ENCODE results near the gene LSMEM2. TPM values are rescaled to one million over a fixed set of nuclear protein-coding genes. Genes with fewer than 3 reads are reported as not detected.
A peak's percentile ranks its signal among the peaks of the same experiment; 100 is the strongest.

Gene LSMEM2
- total and polyA plus RNA-seq, 4 donors, result 0.51 to 1.3 TPM; not detected in 2

- no peak for DNase-seq
Observed at GRCh38 chr3:50236484-50237132, 42.3 kb upstream of the LSMEM2 start.

GRCh38 chr3:50237133-50237651 is 41.7 kb upstream of the LSMEM2 start:
- no peak for ATAC-seq (ENCODE audit: low FRiP score)
- intact Hi-C loops (cut with DNase I), result loop anchor here in 1 of 2 donors (2.0 kb wide), 1 partner anchor 32 kb away; the partner anchor contains the start of gene SEMA3B
- peak overlapping the region in 1 of 2 donors; percentile 78 for H3K27ac ChIP-seq (ENCODE audit: low read depth in 1 of 2, low read length in 2 of 2)
- H3K4me3 ChIP-seq (ENCODE audit: low read length in 2 of 2), result peak overlapping the region; percentile 93 to 95
- DNase-seq, result peak in 1 of 2 donors; percentile 83
- WGBS, 2 donors, result 0 to 3% methylated on average over 7 of the region's 7 CpGs
- no peaks in the 10 kb centered on the region for H3K4me1 ChIP-seq (ENCODE audit: control insufficient read depth in 1 of 2, insufficient read depth in 2 of 2, low read length in 2 of 2)
- H3K9me3 ChIP-seq (ENCODE audit: control insufficient read depth, low read length), result no peaks in the 10 kb centered on the region
- no peaks in the 10 kb centered on the region for H3K27me3 ChIP-seq (ENCODE audit: control insufficient read depth in 1 of 2, insufficient read depth in 2 of 2, low read length in 1 of 2)
- no peaks in the 10 kb centered on the region for H3K36me3 ChIP-seq (ENCODE audit: control insufficient read depth in 1 of 2, insufficient read depth in 2 of 2, low read length in 1 of 2)

More at GRCh38 chr3:50236484-50237132, 42.3 kb upstream of the LSMEM2 start:
- no peak for ATAC-seq (ENCODE audit: low FRiP score)
- Histone ChIP-seq H3K4me1 (ENCODE audit: control insufficient read depth in 1 of 2, insufficient read depth in 2 of 2, low read length in 2 of 2) (no peaks in the 10 kb centered on the region), H3K36me3 (ENCODE audit: control insufficient read depth in 1 of 2, insufficient read depth in 2 of 2, low read length in 1 of 2) (no peaks in the 10 kb centered on the region), H3K27me3 (ENCODE audit: control insufficient read depth in 1 of 2, insufficient read depth in 2 of 2, low read length in 1 of 2) (no peaks in the 10 kb centered on the region), H3K27ac (ENCODE audit: low read depth in 1 of 2, low read length in 2 of 2) (peak overlapping the region; percentile 43 to 78), H3K9me3 (ENCODE audit: control insufficient read depth, low read length) (no peaks in the 10 kb centered on the region), H3K4me3 (ENCODE audit: low read length in 2 of 2) (peak overlapping the region; percentile 93 to 95)
- 0 to 1% methylated on average over 13 of the region's 13 CpGs for WGBS, 2 donors
- intact Hi-C loops (cut with DNase I), result loop anchor here in 1 of 2 donors (2.0 kb wide), 1 partner anchor 32 kb away; the partner anchor contains the start of gene SEMA3B

GRCh38 chr3:50237754-50238548 is 40.9 kb upstream of the LSMEM2 start:
- Histone ChIP-seq H3K9me3 (ENCODE audit: control insufficient read depth, low read length) (no peaks in the 10 kb centered on the region), H3K4me3 (ENCODE audit: low read length in 2 of 2) (peak overlapping the region; percentile 93 to 95), H3K27ac (ENCODE audit: low read depth in 1 of 2, low read length in 2 of 2) (peak overlapping the region; percentile 46 to 91), H3K4me1 (ENCODE audit: control insufficient read depth in 1 of 2, insufficient read depth in 2 of 2, low read length in 2 of 2) (peaks cover 0 to under 1% of the 10 kb centered on the region in 2 donors), H3K27me3 (ENCODE audit: control insufficient read depth in 1 of 2, insufficient read depth in 2 of 2, low read length in 1 of 2) (no peaks in the 10 kb centered on the region), H3K36me3 (ENCODE audit: control insufficient read depth in 1 of 2, insufficient read depth in 2 of 2, low read length in 1 of 2) (no peaks in the 10 kb centered on the region)
- intact Hi-C loops (cut with DNase I), result loop anchor here in 1 of 2 donors (2.0 kb wide), 1 partner anchor 31 kb away; the partner anchor contains the start of gene SEMA3B
- DNase-seq, result peak; percentile 96
- ATAC-seq (ENCODE audit: low FRiP score), result peak; percentile 78
- WGBS, 2 donors, result 0 to 1% methylated on average over 28 to 31 of the region's 31 CpGs

GRCh38 chr3:50238549-50239026 is 40.3 kb upstream of the LSMEM2 start:
- ATAC-seq (ENCODE audit: low FRiP score) (peak; percentile 27), DNase-seq (peak; percentile 91 to 95)
- Histone ChIP-seq H3K36me3 (ENCODE audit: control insufficient read depth in 1 of 2, insufficient read depth in 2 of 2, low read length in 1 of 2) (no peaks in the 10 kb centered on the region), H3K27ac (ENCODE audit: low read depth in 1 of 2, low read length in 2 of 2) (peak overlapping the region; percentile 46 to 91), H3K4me3 (ENCODE audit: low read length in 2 of 2) (peak overlapping the region in 1 of 2 donors; percentile 28), H3K4me1 (ENCODE audit: control insufficient read depth in 1 of 2, insufficient read depth in 2 of 2, low read length in 2 of 2) (peaks cover 0 to 2% of the 10 kb centered on the region in 2 donors), H3K9me3 (ENCODE audit: control insufficient read depth, low read length) (no peaks in the 10 kb centered on the region), H3K27me3 (ENCODE audit: control insufficient read depth in 1 of 2, insufficient read depth in 2 of 2, low read length in 1 of 2) (no peaks in the 10 kb centered on the region)
- intact Hi-C loops (cut with DNase I), result no loop called here
- 0 to 1% methylated on average over 7 of the region's 7 CpGs for WGBS, 2 donors

GRCh38 chr3:50239649-50240048 is 39.2 kb upstream of the LSMEM2 start:
- H3K36me3 ChIP-seq (ENCODE audit: control insufficient read depth in 1 of 2, insufficient read depth in 2 of 2, low read length in 1 of 2), result no peaks in the 10 kb centered on the region
- H3K4me3 ChIP-seq (ENCODE audit: low read length in 2 of 2), result no peak overlapping the region
- 55 to 69% methylated on average over 4 of the region's 4 CpGs for WGBS, 2 donors
- peak overlapping the region in 1 of 2 donors; percentile 91 for H3K27ac ChIP-seq (ENCODE audit: low read depth in 1 of 2, low read length in 2 of 2)
- H3K4me1 ChIP-seq (ENCODE audit: control insufficient read depth in 1 of 2, insufficient read depth in 2 of 2, low read length in 2 of 2), result peaks cover 0 to 2% of the 10 kb centered on the region in 2 donors
- DNase-seq (no peak), ATAC-seq (ENCODE audit: low FRiP score) (no peak)
- no peaks in the 10 kb centered on the region for H3K9me3 ChIP-seq (ENCODE audit: control insufficient read depth, low read length)
- no peaks in the 10 kb centered on the region for H3K27me3 ChIP-seq (ENCODE audit: control insufficient read depth in 1 of 2, insufficient read depth in 2 of 2, low read length in 1 of 2)
- intact Hi-C loops (cut with DNase I), result no loop called here

- ATAC-seq (ENCODE audit: low FRiP score) (no peak), DNase-seq (no peak)
- Histone ChIP-seq H3K27ac (ENCODE audit: low read depth in 1 of 2, low read length in 2 of 2) (peak overlapping the region in 1 of 2 donors; percentile 7), H3K36me3 (ENCODE audit: control insufficient read depth in 1 of 2, insufficient read depth in 2 of 2, low read length in 1 of 2) (no peaks in the 10 kb centered on the region), H3K4me1 (ENCODE audit: control insufficient read depth in 1 of 2, insufficient read depth in 2 of 2, low read length in 2 of 2) (peaks cover 0 to 2% of the 10 kb centered on the region in 2 donors), H3K9me3 (ENCODE audit: control insufficient read depth, low read length) (no peaks in the 10 kb centered on the region), H3K27me3 (ENCODE audit: control insufficient read depth in 1 of 2, insufficient read depth in 2 of 2, low read length in 1 of 2) (no peaks in the 10 kb centered on the region), H3K4me3 (ENCODE audit: low read length in 2 of 2) (no peak overlapping the region)
- intact Hi-C loops (cut with DNase I), result no loop called here
- 46 to 51% methylated on average over 4 of the region's 4 CpGs for WGBS, 2 donors
Observed at GRCh38 chr3:50241163-50241562, 37.7 kb upstream of the LSMEM2 start.

GRCh38 chr3:50241713-50242380 is 37.0 kb upstream of the LSMEM2 start:
- Histone ChIP-seq H3K27ac (ENCODE audit: low read depth in 1 of 2, low read length in 2 of 2) (peak overlapping the region in 1 of 2 donors; percentile 9), H3K9me3 (ENCODE audit: control insufficient read depth, low read length) (no peaks in the 10 kb centered on the region), H3K27me3 (ENCODE audit: control insufficient read depth in 1 of 2, insufficient read depth in 2 of 2, low read length in 1 of 2) (no peaks in the 10 kb centered on the region), H3K36me3 (ENCODE audit: control insufficient read depth in 1 of 2, insufficient read depth in 2 of 2, low read length in 1 of 2) (no peaks in the 10 kb centered on the region), H3K4me1 (ENCODE audit: control insufficient read depth in 1 of 2, insufficient read depth in 2 of 2, low read length in 2 of 2) (peaks cover 0 to 2% of the 10 kb centered on the region in 2 donors), H3K4me3 (ENCODE audit: low read length in 2 of 2) (no peak overlapping the region)
- intact Hi-C loops (cut with DNase I), result no loop called here
- DNase-seq (peak in 1 of 2 donors; percentile 45), ATAC-seq (ENCODE audit: low FRiP score) (no peak)
- 60 to 62% methylated on average over 7 of the region's 7 CpGs for WGBS, 2 donors

- peak overlapping the region in 1 of 2 donors; percentile 54 for H3K27ac ChIP-seq (ENCODE audit: low read depth in 1 of 2, low read length in 2 of 2)
- intact Hi-C loops (cut with DNase I), result no loop called here
- DNase-seq, result no peak
- no peak for ATAC-seq (ENCODE audit: low FRiP score)
- no peaks in the 10 kb centered on the region for H3K27me3 ChIP-seq (ENCODE audit: control insufficient read depth in 1 of 2, insufficient read depth in 2 of 2, low read length in 1 of 2)
- no peaks in the 10 kb centered on the region for H3K9me3 ChIP-seq (ENCODE audit: control insufficient read depth, low read length)
- WGBS, 2 donors, result 51% methylated on average over 3 of the region's 3 CpGs
- H3K4me1 ChIP-seq (ENCODE audit: control insufficient read depth in 1 of 2, insufficient read depth in 2 of 2, low read length in 2 of 2), result peaks cover 0 to 2% of the 10 kb centered on the region in 2 donors
- no peak overlapping the region for H3K4me3 ChIP-seq (ENCODE audit: low read length in 2 of 2)
- H3K36me3 ChIP-seq (ENCODE audit: control insufficient read depth in 1 of 2, insufficient read depth in 2 of 2, low read length in 1 of 2), result no peaks in the 10 kb centered on the region
Observed at GRCh38 chr3:50242381-50242770, 36.5 kb upstream of the LSMEM2 start.
